Motor neuron (in vitro differentiated cells): ENCODE data around the gene FAM98C. TPM values are rescaled to one million over a fixed set of nuclear protein-coding genes. Genes with fewer than 3 reads are reported as not detected.
"Not testable (repeated sequence)": the region's sequence is repeated elsewhere in the genome, so short reads cannot be mapped to it uniquely, and the experiment has no call there.

Experiments
- ATAC-seq, 8 experiments: fragments of 200-7000 bp; cut with Tn5 transposase; replicated peaks in 6 of 8; 2 replicates each; pipeline ENCODE4 v1.8.0; 2021; ENCODE audit warnings: mild to moderate bottlenecking in 8 of 8, moderate library complexity in 8 of 8
- H3K27ac ChIP-seq, 2 donors: fragments of 250-450 bp; sonication (Bioruptor Pico); 2 replicates each; pipeline ENCODE4 v1.9.0; 2021; ENCODE audit warnings: antibody characterized with exemption in 2 of 2, mild to moderate bottlenecking in 2 of 2, moderate library complexity in 1 of 2
- H3K4me1 ChIP-seq, 2 donors: fragments of 250-450 bp; sonication (Bioruptor Pico); replicated peaks in 1 of 2; 2 replicates each; pipeline ENCODE4 v1.6.1; 2021; ENCODE audit warnings: antibody characterized with exemption in 2 of 2, mild to moderate bottlenecking in 2 of 2, moderate library complexity in 1 of 2
- H3K4me3 ChIP-seq, 5 donors: fragments of 250-450 bp; sonication (Bioruptor Pico); 2 replicates each; pipeline ENCODE4 v1.9.0; 2021; ENCODE audit warnings: antibody characterized with exemption in 5 of 5, mild to moderate bottlenecking in 5 of 5, moderate library complexity in 4 of 5
- WGBS, 10 experiments: fragments of 450-650 bp; shearing (Covaris generic); methylation state at CpG; one replicate each; pipeline ENCODE4 v1.0.0; 2022; 5-methylcytosine and 5-hydroxymethylcytosine counted together
- in situ Hi-C, 9 experiments: fragments of 400-800 bp; cut with MboI; loops; one replicate each; pipeline ENCODE4 v1.15.0; 2021; ENCODE audit warnings: low sequenced_read_pairs in 9 of 9, low pct_unique_long_range_greater_than_20kb in 2 of 9; ENCODE audit not compliant: unreplicated experiment in 9 of 9
- total RNA-seq, 8 experiments: library from RNA; unstranded; fragments of 300-600 nt; gene quantifications; 2 replicates each; pipeline versions ENCODE4 v1.2.3 to v1.2.4, GENCODE V29; 2022

FAM98C gene
- total RNA-seq, result 10 to 100 TPM in 6 of 8 experiments, 1 to 10 TPM in 2; 7.8 to 13.6 (median 12.2) TPM

DNA sequence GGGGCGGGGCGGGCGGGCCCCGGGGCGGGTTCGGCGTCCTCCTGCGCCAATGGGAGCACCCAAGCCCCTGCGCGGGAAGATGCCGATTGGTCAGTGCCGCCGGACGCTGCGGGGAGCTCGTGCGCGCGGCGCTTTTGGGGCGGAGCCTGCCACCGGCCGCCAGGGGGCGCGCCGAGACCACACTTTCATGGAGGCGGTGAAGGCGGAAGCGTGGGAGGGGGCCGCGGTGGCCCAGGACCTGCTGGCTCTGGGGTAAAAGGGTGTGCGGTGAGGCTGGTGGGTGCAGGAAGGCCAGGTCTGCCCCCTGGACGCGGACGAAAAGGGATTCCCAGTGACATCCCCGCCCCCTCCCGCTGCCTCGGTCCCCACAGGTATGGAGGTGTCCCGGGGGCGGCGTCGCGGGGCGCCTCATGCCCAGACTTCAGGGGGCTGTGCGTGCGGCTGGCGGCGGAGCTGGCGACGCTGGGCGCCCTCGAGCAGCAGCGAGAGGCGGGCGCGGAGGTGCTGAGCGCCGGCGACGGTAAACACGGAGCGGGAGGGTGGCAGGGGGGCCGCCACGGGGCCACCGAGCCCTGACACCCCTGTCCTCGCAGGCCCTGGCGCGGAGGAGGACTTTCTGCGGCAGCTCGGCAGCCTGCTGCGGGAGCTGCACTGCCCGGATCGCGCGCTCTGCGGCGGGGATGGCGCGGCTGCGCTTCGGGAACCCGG, at the start of gene FAM98C:
TSS of gene FAM98C (plus strand) at position 127 of the 708 bp plus-strand sequence. CDS start at position 188, 61 bp downstream.
- in situ Hi-C loops, result loop anchor here in 7 of 9 experiments (10.0 to 25.0 kb wide), 4 partner anchors 232 to 534 kb away; partner anchors contain the start of genes CCER2 (in 3 of the 7), ACTN4 (in 2 of the 7), MRPS12 (in 1 of the 7) and SARS2 (in 1 of the 7)
- 1% methylated on average over 26 of the region's 82 CpGs; no CpG with 5 or more reads in 9 of the 10 experiments for WGBS, 10 experiments
- H3K4me3 ChIP-seq, result peak within 1 kb of the TSS; percentile 50 to 76 (median 61)
- H3K4me1 ChIP-seq, result peaks cover 3 to 8% of the 10 kb centered on the region in 2 donors
- peak; percentile 94 to 97 (median 96) for ATAC-seq
- peak within 1 kb of the TSS; percentile 36 to 56 for H3K27ac ChIP-seq

DNA sequence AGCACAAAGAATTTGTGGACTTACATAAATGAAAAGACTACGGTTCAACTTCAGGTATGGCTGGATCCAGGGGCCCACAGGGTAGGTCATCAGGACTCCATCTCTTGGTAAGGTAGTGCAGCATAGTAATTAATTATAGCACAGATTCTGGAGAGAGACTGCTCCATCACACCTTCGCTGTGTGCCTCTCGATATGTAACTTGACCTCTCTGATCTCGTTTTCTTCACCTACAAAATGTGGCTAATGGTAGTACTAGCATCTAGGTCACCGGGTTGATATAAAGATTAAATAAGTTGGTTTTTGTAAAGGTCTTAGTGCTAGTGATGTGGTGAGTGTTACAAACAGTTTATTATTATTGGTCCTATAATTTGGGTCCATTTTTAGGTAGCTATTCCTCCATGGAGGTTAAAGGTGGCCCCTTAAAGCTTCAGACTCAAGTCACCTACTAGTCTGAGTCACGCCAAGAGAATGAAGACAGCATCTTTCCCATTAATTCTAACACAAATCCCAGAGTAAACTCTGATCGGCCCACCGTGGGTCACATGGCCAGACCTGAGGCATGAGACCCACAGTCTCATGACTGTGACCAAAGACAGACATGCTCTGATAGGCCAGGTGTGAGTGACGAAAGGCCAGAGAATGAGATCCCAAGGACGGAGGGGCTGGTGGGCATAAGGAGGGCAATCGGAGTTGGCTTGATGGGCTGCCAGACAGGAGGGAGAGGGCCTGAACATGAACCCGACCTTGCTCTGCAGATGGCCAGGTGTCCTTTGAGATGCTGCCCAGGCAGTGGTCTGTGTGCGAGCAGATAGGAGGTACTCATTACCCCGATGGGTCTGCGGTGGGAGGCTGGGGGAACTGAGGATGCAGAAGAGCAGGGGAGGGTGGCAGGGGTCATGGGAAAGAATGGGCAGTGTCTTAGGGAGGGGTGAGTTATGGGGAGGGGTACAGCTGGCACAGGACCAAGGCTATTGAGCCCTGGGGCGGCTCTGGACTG, 46.9 kb upstream of the FAM98C start:
- Histone ChIP-seq H3K4me3 (no peak overlapping the region), H3K4me1 (peaks cover 0 to 4% of the 10 kb centered on the region in 2 donors), H3K27ac (no peak overlapping the region)
- in situ Hi-C loops, result loop anchor here in 1 of 9 experiments (25.0 kb wide), 1 partner anchor 444 kb away; the partner anchor contains the start of genes SIPA1L3 and WDR87
- ATAC-seq, result peak in 3 of 8 experiments; percentile 16 to 38 (median 34)
- 42 to 89% (median 79%) methylated on average over 2 to 10 of the region's 16 CpGs; no CpG with 5 or more reads in 1 of the 10 experiments for WGBS, 10 experiments

GRCh38 chr19:38358071-38358470, 44.8 kb upstream of the FAM98C start:
- 0 to 94% (median 23%) methylated on average over 1 to 2 of the region's 5 CpGs; no CpG with 5 or more reads in 3 of the 10 experiments for WGBS, 10 experiments
- in situ Hi-C loops, result loop anchor here in 1 of 9 experiments (25.0 kb wide), 1 partner anchor 446 kb away; the partner anchor contains the start of genes SIPA1L3 and WDR87
- H3K27ac ChIP-seq, result no peak overlapping the region
- no peak overlapping the region for H3K4me3 ChIP-seq
- H3K4me1 ChIP-seq, result peaks cover 2 to 4% of the 10 kb centered on the region in 2 donors
- no peak for ATAC-seq

DNA sequence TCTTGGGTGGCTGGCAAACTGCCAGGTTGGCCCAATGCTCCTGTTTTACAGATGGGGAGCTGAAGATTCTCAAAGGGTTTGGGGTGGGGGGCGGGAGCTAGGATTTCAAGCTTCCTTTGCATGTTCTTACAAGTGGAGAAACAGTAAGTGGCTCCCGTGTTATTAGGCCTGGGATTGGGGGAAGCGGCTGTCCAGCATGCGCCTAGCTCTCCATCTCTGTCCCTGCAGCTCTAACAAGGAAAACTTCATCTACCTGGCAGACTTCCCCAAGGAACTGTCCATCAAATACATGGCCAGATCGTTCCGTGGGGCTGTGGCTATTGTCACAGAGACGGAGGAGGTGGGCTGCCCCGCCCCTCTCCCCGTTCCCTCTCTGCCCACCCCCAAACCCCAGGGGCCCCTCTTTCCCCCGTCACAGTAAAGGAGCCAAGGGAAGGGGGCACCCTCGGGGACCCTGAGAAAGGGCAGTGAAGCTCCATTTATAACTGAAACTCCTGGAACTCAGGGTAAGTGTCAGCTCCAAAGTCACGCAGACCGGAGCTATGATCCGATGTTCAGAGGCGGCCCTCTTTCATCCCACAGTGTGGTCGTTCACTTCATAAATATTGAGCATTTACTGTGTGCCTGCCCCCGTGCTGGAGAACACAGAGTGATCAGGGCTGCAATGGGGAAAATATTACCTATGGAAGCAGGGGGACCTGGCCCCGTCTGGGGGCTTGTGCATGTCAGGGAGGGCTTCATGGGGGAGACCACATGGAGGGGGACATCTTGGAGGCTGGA, 43.5 kb upstream of the FAM98C start:
- H3K27ac ChIP-seq, result no peak overlapping the region
- H3K4me1 ChIP-seq, result peaks cover under 1 to 5% of the 10 kb centered on the region in 2 donors
- no peak overlapping the region for H3K4me3 ChIP-seq
- in situ Hi-C loops, result loop anchor here in 1 of 9 experiments (25.0 kb wide), 1 partner anchor 447 kb away; the partner anchor contains the start of genes SIPA1L3 and WDR87
- ATAC-seq, result no peak
- WGBS, 10 experiments, result 19 to 71% (median 51%) methylated on average over 1 to 4 of the region's 18 CpGs; no CpG with 5 or more reads in 6 of the 10 experiments

GRCh38 chr19:38360351-38360750, 42.5 kb upstream of the FAM98C start:
- no peak for ATAC-seq
- Histone ChIP-seq H3K4me3 (no peak overlapping the region), H3K4me1 (peaks cover 0 to 5% of the 10 kb centered on the region in 2 donors), H3K27ac (no peak overlapping the region)
- in situ Hi-C loops, result loop anchor here in 1 of 9 experiments (25.0 kb wide), 1 partner anchor 448 kb away; the partner anchor contains the start of genes SIPA1L3 and WDR87
- WGBS, 10 experiments, result 80% methylated on average over 1 of the region's 9 CpGs; no CpG with 5 or more reads in 9 of the 10 experiments

- Histone ChIP-seq H3K4me1 (peaks cover 0 to 5% of the 10 kb centered on the region in 2 donors), H3K4me3 (peak overlapping the region; percentile 44 to 83 (median 52)), H3K27ac (no peak overlapping the region)
- in situ Hi-C loops, result loop anchor here in 1 of 9 experiments (25.0 kb wide), 1 partner anchor 449 kb away; the partner anchor contains the start of genes SIPA1L3 and WDR87
- ATAC-seq, result peak; percentile 7 to 35 (median 20)
- WGBS, 10 experiments, result 0 to 90% (median 30%) methylated on average over 1 to 7 of the region's 23 CpGs; no CpG with 5 or more reads in 2 of the 10 experiments
Observed at GRCh38 chr19:38360839-38361631, 41.9 kb upstream of the FAM98C start.

DNA sequence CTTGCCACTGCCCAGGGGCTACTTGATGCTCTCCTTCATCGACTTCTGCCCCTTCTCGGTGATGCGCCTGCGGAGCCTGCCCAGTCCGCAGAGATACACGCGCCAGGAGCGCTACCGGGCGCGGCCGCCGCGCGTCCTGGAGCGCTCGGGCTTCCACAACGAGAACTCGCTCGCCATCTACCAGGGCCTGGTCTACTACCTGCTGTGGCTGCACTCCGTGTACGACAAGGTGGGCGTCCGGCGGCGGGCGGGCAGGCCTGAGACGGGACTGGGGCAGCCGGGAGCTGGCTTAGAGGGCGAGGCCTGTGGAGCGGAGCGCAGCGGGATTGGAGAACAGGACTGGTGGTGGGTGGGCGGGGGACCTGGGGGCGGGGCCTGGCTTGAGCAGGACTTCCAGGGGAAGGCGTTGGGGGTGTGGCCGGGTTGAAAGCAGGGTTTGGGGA, 41.2 kb upstream of the FAM98C start:
- no CpG with 5 or more reads among the region's 37 CpGs for WGBS, 10 experiments
- Histone ChIP-seq H3K4me3 (peak overlapping the region; percentile 44 to 83 (median 52)), H3K4me1 (peaks cover 0 to 5% of the 10 kb centered on the region in 2 donors), H3K27ac (peak overlapping the region; percentile 53 to 68)
- in situ Hi-C loops, result loop anchor here in 1 of 9 experiments (25.0 kb wide), 1 partner anchor 449 kb away; the partner anchor contains the start of genes SIPA1L3 and WDR87
- peak; percentile 74 to 90 (median 86) for ATAC-seq

DNA sequence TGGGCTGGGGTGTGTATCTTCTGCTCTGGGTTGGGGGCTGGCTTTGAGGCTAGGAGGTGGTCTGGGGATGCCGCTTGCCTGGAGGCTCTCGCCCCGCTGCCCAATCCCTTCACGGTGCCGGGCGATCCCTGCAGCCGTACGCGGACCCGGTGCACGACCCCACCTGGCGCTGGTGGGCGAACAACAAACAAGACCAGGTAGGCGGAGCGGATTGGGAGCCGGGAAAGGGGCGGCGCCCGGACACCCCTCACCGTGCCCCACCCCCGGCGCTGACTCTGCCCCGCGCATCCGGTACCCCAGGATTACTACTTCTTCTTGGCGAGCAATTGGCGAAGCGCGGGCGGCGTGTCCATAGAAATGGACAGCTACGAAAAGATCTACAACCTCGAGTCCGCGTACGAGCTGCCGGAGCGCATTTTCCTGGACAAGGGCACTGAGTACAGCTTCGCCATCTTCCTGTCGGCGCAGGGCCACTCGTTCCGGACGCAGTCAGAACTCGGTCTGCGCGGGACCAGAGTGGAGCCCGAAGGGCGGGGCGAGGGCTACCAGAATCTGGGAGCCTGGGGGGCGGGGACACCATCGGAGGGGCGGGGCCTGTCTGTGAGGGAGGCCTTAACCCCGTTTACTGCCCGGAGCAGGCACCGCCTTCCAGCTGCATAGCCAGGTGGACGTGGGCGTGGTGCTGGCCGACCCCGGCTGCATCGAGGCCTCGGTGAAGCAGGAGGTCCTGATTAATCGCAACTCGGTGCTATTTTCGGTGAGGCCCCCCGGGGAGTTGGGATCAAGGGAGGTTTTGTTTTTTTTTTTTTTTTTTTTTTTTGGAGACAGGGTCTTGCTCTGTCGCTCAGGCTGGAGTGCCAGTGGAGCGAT, 40.6 kb upstream of the FAM98C start:
- 0 to 32% (median 20%) methylated on average over 2 to 6 of the region's 68 CpGs; no CpG with 5 or more reads in 6 of the 10 experiments for WGBS, 10 experiments
- Histone ChIP-seq H3K4me3 (peak overlapping the region; percentile 44 to 83 (median 52)), H3K4me1 (peaks cover 0 to 5% of the 10 kb centered on the region in 2 donors), H3K27ac (peak overlapping the region; percentile 53 to 68)
- in situ Hi-C loops, result loop anchor here in 1 of 9 experiments (25.0 kb wide), 1 partner anchor 450 kb away; the partner anchor contains the start of genes SIPA1L3 and WDR87
- peak; percentile 56 to 76 (median 68) for ATAC-seq

- H3K4me1 ChIP-seq, ATAC-seq: not testable (repeated sequence)
- Histone ChIP-seq H3K4me3 (peak overlapping the region; percentile 44 to 83 (median 52)), H3K27ac (peak overlapping the region in 1 of 2 donors; percentile 68)
- 30 to 100% (median 78%) methylated on average over 1 to 8 of the region's 16 CpGs; no CpG with 5 or more reads in 1 of the 10 experiments for WGBS, 10 experiments
- in situ Hi-C loops, result loop anchor here in 1 of 9 experiments (25.0 kb wide), 1 partner anchor 451 kb away; the partner anchor contains the start of genes SIPA1L3 and WDR87
Observed at GRCh38 chr19:38362946-38363688, 39.8 kb upstream of the FAM98C start.
